ENCODE data around the gene PASK.

PASK gene

DNA sequence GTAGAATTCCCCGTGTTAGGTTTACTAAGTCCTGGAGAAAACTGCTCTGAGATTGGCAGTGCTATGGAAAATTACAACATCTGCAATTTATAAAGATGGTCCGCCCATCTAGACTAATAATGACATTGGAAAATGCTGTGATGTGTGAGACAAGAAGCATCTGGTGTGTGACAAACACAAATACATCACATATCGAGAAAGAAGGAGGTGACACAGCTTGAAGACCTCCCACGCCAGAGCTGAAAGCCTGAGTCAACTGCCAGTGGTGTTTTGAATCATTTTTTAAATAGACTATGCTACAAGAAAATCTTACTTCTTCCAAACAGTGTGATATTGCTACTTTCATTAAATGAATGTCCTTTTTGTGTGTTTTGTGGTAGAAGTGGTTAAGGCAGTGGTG is 30.6 kb upstream of the PASK start:
- DNase-seq (ENCODE audit: low read depth), result no peak

DNA sequence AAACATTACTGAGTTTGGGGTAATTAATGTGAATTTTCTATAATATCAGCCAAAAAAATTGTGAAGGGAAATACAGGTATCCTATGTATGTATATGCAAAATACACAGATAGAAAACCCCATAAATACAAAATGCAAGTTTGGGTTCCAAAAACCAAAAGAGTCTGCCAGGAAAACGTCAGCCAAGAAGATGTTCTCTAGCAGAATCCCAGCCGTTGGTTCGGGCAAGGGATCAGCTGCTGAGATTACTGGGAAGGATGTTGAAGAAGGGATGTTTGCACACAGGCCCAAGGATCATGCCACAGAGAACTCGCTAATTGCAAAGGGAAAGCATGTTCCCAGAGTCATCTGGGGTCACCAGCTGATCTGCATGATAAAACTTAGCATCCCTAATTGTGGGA is 29.7 kb upstream of the PASK start:
- DNase-seq (ENCODE audit: low read depth), result no peak

DNA sequence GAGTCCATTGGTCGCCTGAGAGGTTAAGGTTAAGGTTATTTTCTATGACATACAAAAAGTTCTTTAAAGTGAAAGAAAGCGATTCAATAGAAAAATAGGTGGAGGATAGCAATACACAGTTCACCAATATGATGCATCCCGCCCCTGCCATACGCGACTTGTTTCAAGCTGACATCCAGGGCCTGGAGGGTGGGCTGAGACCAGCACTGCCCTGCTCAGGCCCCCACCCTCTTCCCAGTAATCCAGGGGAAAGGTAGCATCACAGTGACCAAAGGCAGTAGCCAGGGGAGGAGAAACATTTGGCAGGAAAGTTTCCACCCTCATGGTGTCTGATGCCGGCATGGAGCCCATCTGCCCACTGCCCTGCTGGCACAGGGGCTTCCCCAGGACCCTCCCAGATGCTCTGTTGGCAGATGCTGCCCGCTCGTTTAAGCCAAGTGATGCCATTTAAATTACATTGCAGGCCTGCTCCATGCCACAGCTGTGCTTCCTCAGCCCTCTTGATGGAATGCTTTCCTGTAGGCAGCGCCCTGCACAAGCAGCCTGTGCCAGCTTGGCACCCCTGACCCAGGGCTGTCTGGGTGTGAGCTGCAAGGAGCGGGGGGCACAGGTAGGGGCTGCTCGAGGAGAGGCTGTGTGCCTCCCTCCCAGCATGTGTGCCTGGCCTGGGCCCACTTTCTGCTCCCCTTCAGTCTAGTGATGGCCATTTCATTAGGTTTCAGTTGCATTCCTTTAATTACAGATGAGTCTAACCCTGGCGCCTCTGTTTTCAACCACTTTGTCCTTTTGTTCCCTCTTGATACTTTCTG is 28.5 kb upstream of the PASK start:
- DNase-seq (ENCODE audit: low read depth), result no peak

DNA sequence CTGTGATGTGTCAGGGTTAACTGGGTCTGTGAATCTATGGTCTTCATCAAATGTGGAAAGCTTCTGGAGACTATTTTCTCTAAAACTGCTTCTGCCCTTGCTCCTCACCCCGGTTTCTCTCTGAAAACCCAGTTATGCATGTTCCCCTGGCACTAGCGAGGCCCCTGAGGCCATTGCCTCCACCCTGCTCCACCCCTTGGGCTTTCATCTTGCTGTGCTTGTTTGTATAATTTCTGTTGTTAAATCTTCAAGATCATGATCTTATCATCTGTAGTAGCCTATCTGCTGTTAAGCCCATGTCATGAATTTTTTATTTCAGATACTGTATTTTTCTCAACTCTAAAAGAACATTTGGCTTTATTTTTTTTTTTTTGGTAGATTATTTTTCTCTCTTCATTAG is 24.3 kb upstream of the PASK start:
- no peak for DNase-seq (ENCODE audit: low read depth)

DNA sequence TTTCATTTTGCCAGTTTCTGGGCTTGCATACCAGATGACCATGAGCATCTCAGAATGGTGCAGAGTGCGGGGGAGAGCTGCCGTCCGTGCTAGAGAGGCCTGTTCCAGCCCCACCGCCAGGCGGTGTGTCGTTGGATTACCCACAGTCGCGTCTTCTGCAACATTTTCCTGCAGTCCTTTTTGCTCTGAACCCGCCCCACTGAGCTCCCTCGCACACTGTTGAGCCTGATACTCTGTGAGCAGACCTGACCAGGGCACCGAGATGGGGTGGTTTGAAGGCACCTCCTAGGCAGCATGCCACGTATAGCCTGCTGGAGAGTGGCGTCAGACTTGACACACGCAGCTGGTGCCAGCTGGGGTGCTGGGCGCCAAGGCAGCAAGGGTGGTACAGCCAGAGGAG is 19.1 kb upstream of the PASK start:
- no peak for DNase-seq (ENCODE audit: low read depth)

DNA sequence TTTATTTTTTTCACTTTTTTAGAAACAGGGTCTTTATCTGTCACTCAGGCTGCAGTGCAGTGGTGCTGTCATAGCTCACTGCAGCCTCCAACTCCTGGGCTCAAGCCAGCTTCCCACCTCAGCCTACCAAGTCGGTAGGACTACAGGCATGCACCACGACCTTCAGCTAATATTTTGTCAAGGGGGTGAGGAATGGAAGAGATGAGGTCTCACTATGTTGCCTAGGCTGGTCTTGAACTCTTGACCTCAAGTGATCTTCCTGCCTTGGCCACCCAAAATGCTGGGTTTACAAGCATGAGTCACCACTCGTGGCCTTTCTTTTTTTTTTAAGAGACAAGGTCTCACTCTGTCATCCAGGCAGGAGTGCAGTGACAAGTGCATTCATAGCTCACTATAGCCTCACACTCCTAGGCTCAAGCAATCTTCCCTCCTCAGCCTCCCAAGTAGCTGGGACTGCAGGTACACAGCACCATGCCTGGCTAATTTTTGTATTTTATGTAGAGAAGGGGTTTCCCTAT is 14.4 kb upstream of the PASK start:
- DNase-seq (ENCODE audit: low read depth), result no peak

DNA sequence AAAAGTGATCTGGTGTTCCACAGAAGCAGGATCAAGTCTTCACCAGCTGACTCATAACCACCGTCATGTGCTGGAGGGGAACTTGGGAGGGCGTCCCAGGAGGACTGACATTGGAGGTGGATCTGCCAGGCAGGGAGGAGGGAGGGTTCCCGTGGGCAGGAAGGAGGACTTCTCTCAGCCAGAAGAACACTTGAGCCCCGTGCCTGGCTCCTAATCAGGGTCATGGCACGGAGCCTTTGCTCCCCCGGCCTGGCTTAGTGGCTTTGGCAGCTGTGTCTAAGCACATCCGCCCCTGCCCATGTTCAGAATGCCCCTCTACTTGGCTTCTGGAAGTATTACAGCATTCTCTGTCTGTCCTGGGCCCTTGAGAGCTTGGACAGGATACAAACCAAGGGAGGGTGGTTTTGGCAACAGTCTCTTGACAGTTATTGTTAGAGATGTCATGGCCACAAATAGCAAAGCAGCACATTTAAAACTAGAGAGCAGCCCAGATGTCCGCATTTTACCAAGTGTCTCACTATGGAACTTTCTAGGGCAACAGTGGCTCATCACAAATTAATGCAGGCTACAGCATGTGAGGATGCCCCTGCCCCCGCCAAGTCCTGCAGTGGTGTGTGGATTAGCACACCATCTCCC is 12.5 kb upstream of the PASK start:
- DNase-seq (ENCODE audit: low read depth), result no peak

DNA sequence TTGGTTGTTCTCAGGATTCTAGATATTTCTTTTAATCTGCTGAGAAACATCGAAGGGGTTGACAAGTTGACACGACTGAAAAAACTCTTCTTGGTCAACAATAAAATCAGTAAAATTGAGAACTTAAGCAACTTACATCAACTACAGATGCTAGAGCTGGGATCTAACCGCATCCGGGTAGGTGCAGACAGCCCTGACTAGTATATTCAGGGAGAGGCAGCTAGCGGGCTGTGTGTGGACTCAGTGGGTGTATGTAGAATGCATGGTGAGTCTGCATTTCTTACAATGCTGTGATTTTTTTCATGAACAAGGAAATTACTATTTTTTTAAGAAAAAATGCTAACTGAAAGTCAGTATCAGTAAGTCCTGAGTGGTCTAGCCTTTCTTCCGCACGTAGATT is 11.0 kb upstream of the PASK start:
- DNase-seq (ENCODE audit: low read depth), result no peak

DNA sequence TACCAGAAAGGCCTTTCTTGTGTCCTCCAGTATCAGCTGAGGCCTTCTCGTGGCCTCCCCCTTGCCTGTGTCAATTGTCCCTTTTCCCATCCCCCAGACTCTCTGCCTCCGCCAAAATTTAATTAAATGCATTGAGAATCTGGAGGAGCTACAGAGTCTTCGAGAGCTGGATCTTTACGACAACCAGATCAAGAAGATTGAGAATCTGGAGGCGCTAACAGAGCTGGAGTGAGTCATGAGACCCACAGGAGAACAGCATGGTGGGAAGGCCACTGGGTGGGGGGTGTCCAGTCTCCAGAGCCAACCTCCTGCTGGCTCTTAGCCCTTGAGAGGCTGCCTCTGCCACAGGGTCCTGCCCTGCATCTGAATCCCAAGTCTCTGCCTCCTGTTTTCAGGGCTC is 9.8 kb upstream of the PASK start:
- DNase-seq (ENCODE audit: low read depth), result no peak

DNA sequence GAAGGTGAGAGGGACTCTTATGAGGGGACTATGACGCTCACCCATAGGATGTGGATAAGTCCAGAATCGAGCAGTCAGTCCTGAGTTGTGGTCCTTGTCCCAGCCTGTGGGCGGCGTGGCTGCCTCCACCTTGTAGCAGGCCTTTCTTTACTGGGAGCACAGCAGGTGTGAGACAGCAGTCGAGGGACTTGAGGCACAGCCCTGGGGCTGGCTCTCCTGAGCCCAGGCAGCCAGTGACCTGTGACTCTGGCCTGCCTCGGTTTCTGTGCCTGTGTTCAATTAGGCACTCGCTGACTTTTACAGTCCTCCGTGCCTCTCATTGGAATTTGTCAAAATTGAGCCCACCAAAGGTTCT is 9.3 kb upstream of the PASK start:
- no peak for DNase-seq (ENCODE audit: low read depth)

DNA sequence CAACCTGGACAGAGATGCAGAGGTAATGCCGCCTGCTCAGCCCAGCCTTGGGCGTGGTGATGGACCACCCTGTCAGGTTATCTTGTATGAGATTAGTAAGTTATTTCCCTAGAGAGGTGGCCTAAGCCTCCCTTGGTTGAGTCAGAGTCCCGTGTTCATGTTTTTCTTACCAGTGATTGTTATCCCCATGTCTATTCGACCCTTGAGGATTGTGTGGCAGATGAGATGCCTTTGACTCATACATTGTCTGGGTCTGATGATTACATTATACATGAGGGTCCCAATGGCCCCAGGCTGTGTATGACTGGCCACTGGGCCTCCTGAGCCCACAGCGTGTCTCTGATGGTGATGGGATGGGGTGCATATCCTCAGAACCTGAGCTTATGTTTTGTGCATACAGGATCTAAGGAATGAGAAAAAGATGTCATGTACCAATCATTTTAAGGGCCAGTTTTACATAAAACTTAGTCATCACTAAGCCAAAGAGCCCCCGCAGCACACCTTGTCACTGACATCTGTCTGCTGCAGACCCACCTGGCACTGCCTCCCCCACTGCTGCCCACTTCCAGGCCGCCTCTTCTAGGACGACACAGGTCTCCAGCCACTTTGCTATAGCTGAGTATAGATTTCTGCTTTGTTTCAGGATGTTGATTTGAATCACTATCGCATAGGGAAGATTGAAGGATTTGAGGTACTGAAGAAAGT is 8.7 kb upstream of the PASK start:
- no peak for DNase-seq (ENCODE audit: low read depth)

DNA sequence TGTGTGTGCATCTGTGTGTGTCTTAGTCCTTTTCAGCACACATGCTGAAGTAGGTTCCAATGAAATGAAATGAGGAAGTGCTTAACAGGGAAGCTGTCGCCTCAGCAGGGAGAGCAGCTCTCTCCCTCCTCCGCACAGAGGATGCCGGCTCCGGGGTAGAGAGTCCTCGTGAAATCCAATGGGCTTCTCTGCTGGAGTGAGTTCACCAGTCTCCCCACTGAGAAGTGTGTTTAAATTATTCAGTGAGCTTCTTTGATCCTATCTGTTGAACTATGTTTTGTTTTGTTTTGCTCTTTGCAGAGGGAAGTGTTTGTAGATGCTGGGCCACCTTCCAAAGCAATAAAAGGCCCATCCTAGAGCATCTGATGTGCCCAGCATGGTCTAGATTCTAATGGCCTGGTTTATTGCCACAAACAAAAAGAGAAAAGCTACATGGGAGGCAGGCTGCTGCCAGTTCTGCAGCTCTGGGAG is 7.7 kb upstream of the PASK start:
- DNase-seq (ENCODE audit: low read depth), result no peak

DNA sequence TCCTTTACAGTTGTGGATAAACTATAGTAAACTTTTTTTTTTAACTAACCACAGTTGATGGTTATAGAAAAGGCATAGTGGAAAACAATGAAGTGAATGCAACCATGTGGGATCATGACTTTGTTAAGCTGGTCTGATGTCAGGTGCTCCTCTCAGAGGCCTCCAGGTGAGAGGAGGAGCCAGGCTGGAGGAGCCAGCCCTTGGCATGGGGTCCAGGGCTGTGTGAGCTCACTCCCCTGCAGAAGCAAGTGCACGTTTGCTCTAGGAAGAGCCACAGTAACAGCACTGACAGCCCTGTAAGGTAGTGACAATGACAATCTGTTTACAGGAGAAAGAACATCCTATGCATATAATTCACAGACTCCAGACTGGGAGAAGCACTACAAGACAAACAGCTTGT is 6.7 kb upstream of the PASK start:
- no peak for DNase-seq (ENCODE audit: low read depth)

DNA sequence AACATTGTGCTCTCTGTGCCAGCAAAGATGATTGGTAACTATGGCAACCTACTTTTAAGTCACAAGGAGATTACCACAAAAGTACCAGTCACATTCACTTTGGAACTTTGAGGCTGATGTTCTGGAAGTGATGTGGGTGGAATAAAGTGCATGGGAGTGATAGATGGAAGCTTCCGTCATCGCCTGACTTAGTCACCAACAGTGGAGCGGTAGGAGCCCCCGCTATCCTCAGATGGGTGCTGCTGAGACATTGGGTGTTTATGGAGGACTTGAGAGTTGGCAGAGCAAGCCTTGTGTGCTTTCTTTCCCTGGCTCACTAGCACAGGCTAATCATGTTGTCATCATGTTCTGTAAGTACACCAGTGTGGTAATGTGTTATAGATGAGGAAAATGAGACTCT is 5.6 kb upstream of the PASK start:
- no peak for DNase-seq (ENCODE audit: low read depth)

DNA sequence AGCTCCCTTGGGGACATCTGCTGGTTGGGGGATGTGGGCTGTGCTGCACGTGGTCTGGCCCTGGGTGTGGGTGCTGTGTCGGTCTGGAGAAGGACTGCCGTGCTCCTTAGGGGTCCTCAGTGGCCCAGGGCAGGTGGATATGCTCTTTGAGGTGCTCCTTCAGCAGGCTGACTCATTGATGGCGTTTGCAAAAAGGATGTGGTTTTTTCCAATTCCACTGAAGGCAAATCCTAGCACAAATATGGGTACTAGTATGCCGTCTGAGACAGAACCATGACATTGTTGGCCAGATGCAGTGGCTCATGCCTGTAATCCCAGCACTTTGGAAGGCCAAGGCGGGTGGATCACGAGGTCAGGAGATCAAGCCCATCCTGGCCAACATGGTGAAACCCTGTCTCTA is 4.3 kb upstream of the PASK start:
- no peak for DNase-seq (ENCODE audit: low read depth)

DNA sequence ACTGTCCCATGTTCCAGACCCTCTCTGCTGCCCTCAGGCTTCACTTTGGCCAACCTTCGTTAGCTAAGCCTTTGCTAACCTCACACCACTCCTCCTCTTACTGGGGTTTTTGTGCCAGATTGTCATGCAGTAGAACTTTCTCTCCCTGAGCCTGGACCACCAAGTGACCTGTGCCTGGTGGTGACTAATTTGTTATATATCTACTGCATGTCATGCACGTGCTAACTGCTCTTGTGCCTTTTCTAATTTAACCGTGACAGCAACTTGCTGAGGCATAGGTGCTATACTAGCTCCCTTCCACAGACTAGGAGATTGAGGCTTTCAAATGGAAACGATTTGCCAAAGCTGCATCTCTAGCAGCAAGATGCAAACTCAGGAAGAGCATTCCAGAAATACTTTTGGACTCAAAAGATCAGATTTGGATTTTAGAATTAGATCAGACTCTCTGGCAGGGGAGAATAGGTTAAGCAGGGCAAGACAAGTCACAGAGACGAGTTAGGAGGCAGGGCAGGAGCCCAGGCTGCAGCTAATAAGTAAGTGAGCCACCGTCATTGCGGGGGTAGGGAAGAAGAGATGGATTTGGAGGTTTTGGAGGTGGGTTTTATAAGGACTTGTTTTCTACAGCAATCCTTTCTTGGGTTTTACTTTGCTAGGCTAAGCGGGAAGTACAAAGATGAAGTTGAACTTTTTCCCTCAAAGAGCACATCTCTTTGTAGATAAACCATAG is 2.8 kb upstream of the PASK start:
- no peak for DNase-seq (ENCODE audit: low read depth)

DNA sequence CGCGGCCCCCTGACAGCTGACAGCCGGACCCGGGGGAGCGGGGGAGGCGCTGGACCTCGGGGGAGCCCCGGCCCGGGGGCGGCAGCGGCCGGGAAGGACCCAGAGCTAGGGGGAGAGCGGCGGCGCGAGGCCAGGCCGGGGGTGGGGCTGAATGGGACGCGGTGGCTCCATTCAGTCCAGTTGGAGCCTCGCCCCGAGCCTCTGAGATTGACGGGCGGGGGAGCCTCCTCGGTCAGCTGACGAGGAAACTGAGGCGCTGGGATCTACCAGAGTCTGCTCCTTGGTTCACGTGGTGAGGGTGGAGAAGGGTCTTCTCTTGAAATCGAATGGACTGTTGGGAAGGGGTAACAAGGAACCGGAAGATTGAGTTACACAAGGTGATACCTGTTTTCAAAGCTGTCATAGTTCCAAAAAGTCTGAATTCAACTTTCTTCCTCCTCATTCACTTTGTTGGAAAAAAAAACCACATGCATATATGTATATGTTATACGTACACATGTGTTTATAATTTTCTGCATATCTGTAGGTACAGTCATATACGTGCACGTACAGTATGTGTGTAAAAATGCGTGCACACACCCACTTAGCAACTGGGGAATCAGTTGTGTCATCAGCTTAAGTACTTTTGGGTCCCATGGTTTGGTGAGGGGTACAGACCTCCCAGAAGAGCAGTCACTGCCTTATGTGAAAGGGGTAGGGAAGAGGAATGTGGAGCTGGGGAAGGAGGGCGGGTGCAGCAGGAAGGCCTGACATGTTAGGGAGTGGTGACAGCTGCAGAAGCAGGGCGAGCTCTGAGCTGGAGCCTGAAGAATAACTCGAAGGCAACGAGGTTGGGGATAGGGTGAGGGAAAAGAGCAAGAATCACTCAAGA is 1.6 kb upstream of the PASK start:
- no peak for DNase-seq (ENCODE audit: low read depth)

DNA sequence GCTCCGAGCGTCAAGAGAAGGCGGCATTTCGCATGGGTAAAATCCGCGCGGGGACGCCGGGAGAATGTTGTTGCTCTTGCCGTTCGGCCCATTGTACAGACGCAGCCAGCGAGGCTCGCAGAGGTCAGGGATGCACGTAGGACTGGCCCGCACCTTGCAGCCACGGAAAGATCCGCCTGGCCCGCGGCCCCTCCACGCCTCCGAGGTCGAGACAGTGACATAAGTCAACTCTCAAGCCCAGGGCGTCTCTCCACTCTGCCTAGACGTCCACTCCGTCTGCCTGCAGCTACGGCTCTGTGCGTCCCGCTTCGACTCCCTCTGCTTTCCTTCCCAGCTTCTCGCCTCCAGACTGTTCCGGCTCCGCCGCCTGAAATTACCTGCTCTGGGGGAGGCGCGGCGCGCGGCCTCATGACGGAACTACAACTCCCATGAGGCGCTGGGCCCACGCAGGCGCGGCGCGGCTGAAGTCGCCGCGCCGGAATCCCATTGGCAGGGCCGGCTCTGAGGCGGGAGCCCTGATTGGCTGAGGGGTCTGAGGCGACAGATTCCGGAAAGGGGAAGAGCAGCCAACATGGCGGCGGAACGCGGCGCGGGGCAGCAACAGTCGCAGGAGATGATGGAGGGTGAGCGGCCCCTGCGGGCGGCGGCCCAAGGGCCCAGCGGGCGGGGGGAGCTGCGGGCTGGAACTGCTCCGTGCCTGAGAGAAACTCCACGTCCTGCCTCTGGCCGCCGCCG is 820 bp upstream of the PASK start, which contains the start of gene PPP1R7:
Gene PPP1R7, plus strand, starts transcription at position 543 of the 735 bp plus-strand sequence. Its CDS starts 29 bp downstream, at position 572.
- DNase-seq (ENCODE audit: low read depth), result peak; percentile 95

DNA sequence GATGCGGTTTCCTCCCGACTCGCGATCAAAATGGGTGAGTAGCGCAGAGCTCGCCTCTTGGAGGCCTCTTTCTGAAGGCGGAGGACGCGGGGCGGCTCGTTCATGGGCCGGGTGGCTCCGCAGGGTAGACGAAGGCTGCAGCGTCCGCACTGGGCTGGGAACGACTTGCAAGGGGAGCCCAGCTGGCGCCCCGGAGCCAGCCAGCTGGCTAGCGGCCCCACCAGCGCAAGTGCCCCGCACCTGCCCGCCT is 328 bp upstream of the PASK start:
- no peak for DNase-seq (ENCODE audit: low read depth)

DNA sequence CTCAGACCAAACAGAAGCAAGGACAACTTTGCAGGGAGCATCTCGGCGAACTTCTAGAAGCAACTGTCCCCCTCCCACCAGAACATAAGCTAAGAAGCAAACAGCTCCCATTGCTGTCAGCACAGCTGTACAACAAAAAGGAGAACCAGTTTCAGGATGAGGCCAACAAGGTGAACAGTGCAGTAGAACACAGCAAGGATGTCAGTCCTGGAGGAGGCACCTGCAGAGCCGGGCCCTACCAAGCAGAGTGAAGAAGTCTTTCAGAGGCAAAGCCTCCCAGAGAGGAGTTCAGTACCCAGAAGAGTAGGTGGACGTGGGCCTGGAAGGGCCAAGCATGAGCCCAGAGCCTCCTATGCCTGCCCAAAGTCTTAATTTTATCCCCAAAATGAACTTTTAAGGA is 1.0 kb downstream of the PASK start:
- no peak for DNase-seq (ENCODE audit: low read depth)

DNA sequence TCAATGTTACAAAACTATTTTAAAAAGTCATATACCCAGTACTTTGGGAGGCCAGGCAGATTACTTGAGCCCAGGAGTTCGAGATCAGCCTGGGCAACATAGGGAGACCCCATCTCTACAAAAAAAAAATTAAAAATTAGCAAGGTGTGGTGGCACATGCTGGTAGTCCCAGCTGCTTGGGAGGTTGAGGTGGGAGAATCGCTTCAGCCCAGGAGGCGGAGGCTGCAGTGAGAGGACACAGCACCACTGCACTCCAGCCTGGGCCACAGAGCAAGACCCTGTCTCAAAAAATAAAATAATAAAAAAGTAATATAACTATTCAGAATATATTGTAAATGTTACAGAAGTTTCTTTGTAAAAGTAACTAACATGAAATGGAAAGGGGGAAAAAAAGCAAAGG is 1.9 kb downstream of the PASK start:
- no peak for DNase-seq (ENCODE audit: low read depth)

Measured in activated T-helper 1 cell treated with Interleukin-2 at 50 U/mL for 16 hours (primary cell).